H1 (cell line): ENCODE results near the gene TAL2.

Source experiments
- CEBPB ChIP-seq: IDR thresholded peaks from 2 replicates; pipeline ENCODE4 v1.6.1; 2012; ENCODE audit warnings: low read depth, low read length
- POLR2A ChIP-seq, 2 experiments: IDR thresholded peaks; 1 replicate in 1 of 2; 2 replicates in 1 of 2; pipeline ENCODE4 v1.6.1; 2011; ENCODE audit warnings: low read depth in 2 of 2, low read length in 2 of 2, mild to moderate bottlenecking in 2 of 2; ENCODE audit errors: control extremely low read depth in 1 of 2
- RAD21 ChIP-seq, 2 experiments: IDR thresholded peaks in 1 of 2; conservative IDR thresholded peaks in 1 of 2; 2 replicates each; pipeline ENCODE4 v1.6.1; 2011; ENCODE audit warnings: low read depth in 2 of 2, low read length in 2 of 2, improper control_type of control experiment in 1 of 2, inconsistent platforms in 1 of 2, mild to moderate bottlenecking in 1 of 2, moderate library complexity in 1 of 2
- SP2 ChIP-seq: IDR thresholded peaks from 2 replicates; pipeline ENCODE4 v1.6.1; 2012; ENCODE audit warnings: mild to moderate bottlenecking, low read length, inconsistent platforms
- TF ChIP-seq, protein P1 (sequence below), 3 experiments: IDR thresholded peaks; 1 replicate in 2 of 3; 2 replicates in 1 of 3; pipeline versions ENCODE4 v1.5.1 to v1.6.1; 2011; ENCODE audit warnings: low read length in 3 of 3, mild to moderate bottlenecking in 3 of 3, inconsistent platforms in 2 of 3, low read depth in 1 of 3, moderate library complexity in 1 of 3; ENCODE audit not compliant: insufficient read depth in 1 of 3; ENCODE audit errors: control extremely low read depth in 1 of 3

DNA sequence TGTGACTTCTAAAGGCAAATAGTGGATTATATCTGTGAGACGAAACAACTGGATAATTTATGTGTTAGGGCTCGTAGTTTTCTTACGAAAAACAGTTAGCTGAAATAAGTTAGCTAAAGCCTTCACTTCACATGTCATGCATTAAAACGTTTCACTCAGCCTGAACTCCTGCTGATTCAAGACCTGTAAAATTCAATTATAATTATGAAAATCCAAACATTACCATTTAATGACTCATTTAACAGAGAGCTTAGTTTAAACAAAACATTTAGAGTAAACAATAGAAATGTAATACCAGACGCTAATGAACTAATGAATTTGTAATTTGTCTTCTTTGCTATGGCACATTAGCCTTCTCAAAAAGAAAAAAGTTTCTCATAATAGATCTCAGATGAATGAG, 1.7 kb downstream of the TAL2 start:
- TF ChIP-seq, protein P1, sequence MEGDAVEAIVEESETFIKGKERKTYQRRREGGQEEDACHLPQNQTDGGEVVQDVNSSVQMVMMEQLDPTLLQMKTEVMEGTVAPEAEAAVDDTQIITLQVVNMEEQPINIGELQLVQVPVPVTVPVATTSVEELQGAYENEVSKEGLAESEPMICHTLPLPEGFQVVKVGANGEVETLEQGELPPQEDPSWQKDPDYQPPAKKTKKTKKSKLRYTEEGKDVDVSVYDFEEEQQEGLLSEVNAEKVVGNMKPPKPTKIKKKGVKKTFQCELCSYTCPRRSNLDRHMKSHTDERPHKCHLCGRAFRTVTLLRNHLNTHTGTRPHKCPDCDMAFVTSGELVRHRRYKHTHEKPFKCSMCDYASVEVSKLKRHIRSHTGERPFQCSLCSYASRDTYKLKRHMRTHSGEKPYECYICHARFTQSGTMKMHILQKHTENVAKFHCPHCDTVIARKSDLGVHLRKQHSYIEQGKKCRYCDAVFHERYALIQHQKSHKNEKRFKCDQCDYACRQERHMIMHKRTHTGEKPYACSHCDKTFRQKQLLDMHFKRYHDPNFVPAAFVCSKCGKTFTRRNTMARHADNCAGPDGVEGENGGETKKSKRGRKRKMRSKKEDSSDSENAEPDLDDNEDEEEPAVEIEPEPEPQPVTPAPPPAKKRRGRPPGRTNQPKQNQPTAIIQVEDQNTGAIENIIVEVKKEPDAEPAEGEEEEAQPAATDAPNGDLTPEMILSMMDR (IDR thresholded peaks at IDR 0.05; ENCODE audit: control extremely low read depth in 1 of 3, insufficient read depth in 1 of 3, low read depth in 1 of 3, low read length in 3 of 3): no peak
- TF ChIP-seq RAD21 (IDR thresholded peaks at IDR 0.05 in 1 of 2, conservative IDR thresholded peaks at IDR 0.05 in 1 of 2; ENCODE audit: low read depth in 2 of 2, low read length in 2 of 2) (no peak), POLR2A (IDR thresholded peaks at IDR 0.05; ENCODE audit: control extremely low read depth in 1 of 2, low read depth in 2 of 2, low read length in 2 of 2) (no peak), CEBPB (no peak), SP2 (no peak)
